ENCODE measurements around the gene SH3BP2.

SH3BP2 gene

DNA sequence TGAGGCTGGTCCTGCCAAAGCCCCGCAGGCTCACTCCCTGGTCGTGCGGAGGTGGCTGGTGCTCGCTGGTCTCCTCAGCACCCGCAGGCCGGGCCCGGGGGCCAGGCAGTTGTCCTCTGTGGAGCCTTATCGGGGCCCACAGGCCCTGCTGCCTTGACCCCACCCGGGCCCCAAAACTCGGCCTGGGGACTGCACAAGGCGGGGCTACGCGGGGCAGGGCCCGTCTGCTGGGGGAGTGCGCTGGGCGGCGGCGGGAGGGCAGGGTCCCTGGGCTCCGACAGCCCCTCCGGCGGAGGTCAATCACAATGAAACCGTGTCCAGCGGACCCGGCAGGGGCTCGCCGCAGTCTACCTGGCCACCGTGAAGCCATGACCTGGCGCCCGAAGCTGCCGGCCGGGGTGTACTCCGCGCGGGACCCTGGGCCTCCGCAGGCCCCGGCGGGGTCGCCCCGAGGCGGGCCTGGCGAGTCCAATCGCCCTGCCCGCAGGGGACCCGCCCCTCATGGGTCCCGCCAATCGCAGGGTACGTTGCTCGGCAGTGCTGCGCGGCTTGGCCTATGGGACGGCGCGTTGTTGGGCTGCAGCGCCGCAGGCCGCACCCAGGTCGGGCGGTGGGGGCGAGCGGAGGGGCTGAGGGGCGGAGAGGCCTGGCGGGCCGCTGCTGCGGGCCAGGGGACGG is 50.5 kb downstream of the SH3BP2 start, which contains the start of gene ADD1:
Gene ADD1, plus strand, starts transcription at position 582 of the 678 bp plus-strand sequence. CDS start 32,072 bp downstream, outside the sequence.
- H3K9me3 ChIP-seq (ENCODE audit: low read depth, low read length): no peaks in the 10 kb centered on the region
- H3K4me3 ChIP-seq: peak within 1 kb of the TSS; percentile 96
- H3K36me3 ChIP-seq (ENCODE audit: insufficient read depth, low read length): no peaks in the 10 kb centered on the region
- DNase-seq (ENCODE audit: low read depth, low spot score): peak; percentile 45
- TF ChIP-seq POLR2AphosphoS5 (IDR thresholded peaks at IDR 0.05; ENCODE audit: borderline replicate concordance, low read depth, low read length) (peak; percentile 78), FOXP2 (optimal IDR thresholded peaks at IDR 0.05; ENCODE audit: control extremely low read depth, extremely low read length, insufficient read depth) (no peak)
- peak within 1 kb of the TSS; percentile 81; the same call in 1 of the 2 replicates for H3K27ac ChIP-seq
- H3K9ac ChIP-seq (ENCODE audit: insufficient read length): peak within 1 kb of the TSS; percentile 98

DNA sequence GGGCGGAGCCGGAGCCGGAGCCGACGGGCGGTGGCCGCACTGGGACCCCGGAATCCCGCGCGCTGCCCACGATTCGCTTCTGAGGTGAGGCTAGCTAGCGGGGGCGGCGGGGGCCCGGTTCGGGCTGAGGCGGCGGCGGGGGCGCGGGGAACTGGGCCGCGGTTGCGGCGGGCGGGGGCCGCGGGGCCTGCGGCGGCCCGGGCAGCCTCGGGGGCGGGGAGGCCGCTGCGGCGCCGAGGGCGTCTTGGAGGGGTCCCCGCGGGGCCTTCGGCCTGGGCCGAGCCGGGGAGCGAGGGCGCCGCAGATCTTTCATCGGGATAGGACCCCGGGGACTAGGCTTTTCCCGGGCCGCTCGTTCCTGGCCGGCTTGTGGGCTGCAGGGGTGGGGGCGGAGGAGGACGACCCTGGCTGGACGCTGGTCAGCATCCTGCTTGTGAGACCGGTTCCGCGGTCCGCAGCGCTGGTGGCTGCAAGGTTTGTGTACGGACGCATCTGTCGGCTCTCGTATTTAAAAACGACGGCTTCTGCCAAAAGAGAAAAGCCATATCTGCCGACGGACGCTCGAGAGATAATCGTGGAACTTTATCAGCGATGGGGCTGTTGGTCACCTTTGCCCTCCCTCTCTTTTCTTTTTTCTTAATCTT is 51.2 kb downstream of the SH3BP2 start:
- Histone ChIP-seq H3K9me3 (ENCODE audit: low read depth, low read length) (no peaks in the 10 kb centered on the region), H3K4me3 (peak overlapping the region; percentile 96), H3K9ac (ENCODE audit: insufficient read length) (peak overlapping the region; percentile 98), H3K36me3 (ENCODE audit: insufficient read depth, low read length) (no peaks in the 10 kb centered on the region), H3K27ac (no peak overlapping the region; the same call in 1 of the 2 replicates)
- TF ChIP-seq EZH2 (IDR thresholded peaks at IDR 0.05): no peak
- no peak for TF ChIP-seq FOXP2 (optimal IDR thresholded peaks at IDR 0.05; ENCODE audit: control extremely low read depth, extremely low read length, insufficient read depth)
- TF ChIP-seq POLR2AphosphoS5 (IDR thresholded peaks at IDR 0.05; ENCODE audit: borderline replicate concordance, low read depth, low read length): no peak
- DNase-seq (ENCODE audit: low read depth, low spot score): no peak

DNA sequence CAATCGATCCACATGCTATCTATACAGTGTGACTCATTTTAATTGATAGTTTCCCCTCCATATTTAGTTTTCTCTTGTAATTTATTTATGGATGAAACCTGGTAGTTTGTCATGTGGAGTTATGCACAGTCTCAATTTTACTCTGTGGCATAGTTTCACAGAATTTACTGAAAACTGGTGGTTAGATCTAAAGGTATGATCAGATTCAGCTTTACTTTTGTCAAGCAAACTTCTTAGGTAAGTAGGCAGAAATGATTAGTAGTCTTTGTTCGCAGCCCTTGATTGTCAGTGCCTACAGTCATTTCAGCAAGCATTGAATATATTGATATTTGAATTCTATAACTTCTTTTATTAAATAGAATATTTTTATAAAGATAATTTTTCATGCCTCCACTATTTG is 53.3 kb downstream of the SH3BP2 start:
- no peak overlapping the region for H3K27ac ChIP-seq
- H3K4me3 ChIP-seq: no peak overlapping the region

DNA sequence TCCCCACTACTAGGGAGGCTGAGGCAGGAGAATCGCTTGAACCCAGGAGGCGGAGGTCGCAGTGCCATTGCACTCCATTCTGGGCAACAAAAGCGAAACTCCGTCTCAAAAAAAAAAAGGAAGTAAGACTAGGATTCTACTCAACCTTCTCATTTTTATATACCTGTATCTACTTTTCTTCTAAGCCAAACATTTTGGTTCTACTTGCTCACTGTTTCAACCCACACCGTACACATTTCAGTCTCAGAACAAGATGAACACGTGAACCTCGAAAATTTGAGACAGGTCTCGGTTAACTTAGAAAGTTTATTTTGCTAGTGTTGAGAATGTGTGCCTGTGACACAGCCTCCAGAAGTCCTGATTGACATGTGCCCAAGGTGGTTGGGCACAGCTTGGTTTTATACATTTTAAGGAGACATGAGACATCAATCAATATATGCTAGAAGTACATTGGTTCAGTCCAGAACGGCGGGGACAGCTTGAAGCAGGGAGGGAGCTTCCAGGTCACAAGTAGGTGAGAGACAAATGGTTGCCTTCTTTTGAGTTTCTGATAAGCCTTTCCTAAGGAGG is 54.5 kb downstream of the SH3BP2 start:
- TF ChIP-seq POLR2AphosphoS5 (IDR thresholded peaks at IDR 0.05; ENCODE audit: borderline replicate concordance, low read depth, low read length): no peak
- TF ChIP-seq EZH2 (IDR thresholded peaks at IDR 0.05): no peak
- TF ChIP-seq FOXP2 (optimal IDR thresholded peaks at IDR 0.05; ENCODE audit: control extremely low read depth, extremely low read length, insufficient read depth): no peak
- Histone ChIP-seq H3K4me3 (no peak overlapping the region), H3K9ac (ENCODE audit: insufficient read length) (no peak overlapping the region), H3K27ac (no peak overlapping the region), H3K36me3 (ENCODE audit: insufficient read depth, low read length) (no peaks in the 10 kb centered on the region), H3K9me3 (ENCODE audit: low read depth, low read length) (no peaks in the 10 kb centered on the region)
- no peak for DNase-seq (ENCODE audit: low read depth, low spot score)

More for the DNA sequence above, 53.3 kb downstream of the SH3BP2 start:
- no peaks in the 10 kb centered on the region for H3K36me3 ChIP-seq (ENCODE audit: insufficient read depth, low read length)
- TF ChIP-seq POLR2AphosphoS5 (IDR thresholded peaks at IDR 0.05; ENCODE audit: borderline replicate concordance, low read depth, low read length): no peak
- TF ChIP-seq FOXP2 (optimal IDR thresholded peaks at IDR 0.05; ENCODE audit: control extremely low read depth, extremely low read length, insufficient read depth): no peak
- no peak for TF ChIP-seq EZH2 (IDR thresholded peaks at IDR 0.05)
- no peak overlapping the region for H3K9ac ChIP-seq (ENCODE audit: insufficient read length)
- DNase-seq (ENCODE audit: low read depth, low spot score): no peak
- H3K9me3 ChIP-seq (ENCODE audit: low read depth, low read length): no peaks in the 10 kb centered on the region

DNA sequence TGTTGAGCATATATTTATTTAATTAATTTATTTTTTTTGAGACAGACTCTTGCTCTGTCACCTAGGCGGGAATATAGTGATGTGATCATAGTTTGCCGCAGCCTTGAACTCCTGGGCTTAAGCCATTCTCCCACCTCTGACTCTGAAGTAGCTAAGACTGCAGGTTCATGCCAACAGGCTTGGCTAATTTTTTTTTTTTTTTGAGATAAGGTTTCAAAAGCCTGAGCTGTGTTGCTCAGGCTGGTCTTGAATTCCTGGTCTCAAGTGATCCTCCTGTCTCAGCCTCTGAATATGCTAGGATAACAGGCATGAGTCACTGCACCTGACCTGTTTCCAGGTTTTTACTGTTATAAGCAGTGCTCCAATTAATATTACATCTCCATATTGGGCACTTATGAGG is 55.6 kb downstream of the SH3BP2 start:
- Histone ChIP-seq H3K9me3 (ENCODE audit: low read depth, low read length) (no peaks in the 10 kb centered on the region), H3K4me3 (no peak overlapping the region), H3K27ac (no peak overlapping the region), H3K36me3 (ENCODE audit: insufficient read depth, low read length) (peaks cover under 1% of the 10 kb centered on the region; the same call in 1 of the 2 replicates), H3K9ac (ENCODE audit: insufficient read length) (no peak overlapping the region)
- no peak for TF ChIP-seq EZH2 (IDR thresholded peaks at IDR 0.05)
- no peak for DNase-seq (ENCODE audit: low read depth, low spot score)

DNA sequence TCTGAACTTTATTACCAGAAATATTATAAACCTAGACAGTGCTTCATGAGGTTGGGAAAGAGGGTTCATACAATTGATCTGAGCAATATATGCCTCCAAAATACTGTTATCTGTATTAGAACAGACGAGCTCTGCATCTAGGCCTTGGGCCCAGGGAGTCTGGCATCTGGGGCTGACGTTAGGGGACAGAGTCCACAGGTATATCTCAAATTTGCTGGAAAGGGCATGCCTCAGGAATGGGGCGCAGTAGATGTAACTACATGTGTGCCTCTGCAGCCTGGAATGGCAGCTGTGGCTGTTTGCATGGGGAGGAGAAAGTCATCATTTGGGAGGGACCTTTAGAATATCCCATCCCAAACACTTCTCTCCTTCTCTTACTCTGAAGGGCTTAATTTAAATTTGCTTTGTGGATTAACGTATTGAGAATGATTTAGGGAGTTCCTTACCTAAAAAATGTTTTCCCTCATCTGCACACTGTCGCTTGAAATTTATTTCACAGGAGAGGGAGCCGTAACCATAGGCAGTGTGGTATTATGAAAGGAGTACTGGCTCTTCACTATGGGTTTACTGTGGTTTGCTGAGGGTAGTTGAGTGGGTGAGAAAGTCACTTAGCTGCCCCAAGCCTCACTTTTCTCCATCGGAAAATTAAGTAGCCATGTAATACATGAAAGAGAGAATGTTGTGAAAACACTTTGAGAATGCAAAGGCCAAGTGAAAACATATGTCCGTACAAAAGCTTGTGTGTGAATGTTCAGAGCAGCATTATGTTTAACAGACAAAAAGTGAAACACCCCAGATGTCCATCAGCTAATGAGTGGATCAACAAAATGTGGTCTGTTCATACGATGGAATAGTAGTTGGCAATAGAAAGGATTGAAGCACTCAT is 56.6 kb downstream of the SH3BP2 start:
- H3K9me3 ChIP-seq (ENCODE audit: low read depth, low read length): no peaks in the 10 kb centered on the region
- no peak for TF ChIP-seq POLR2AphosphoS5 (IDR thresholded peaks at IDR 0.05; ENCODE audit: borderline replicate concordance, low read depth, low read length)
- no peak for TF ChIP-seq EZH2 (IDR thresholded peaks at IDR 0.05)
- TF ChIP-seq FOXP2 (optimal IDR thresholded peaks at IDR 0.05; ENCODE audit: control extremely low read depth, extremely low read length, insufficient read depth): no peak
- H3K36me3 ChIP-seq (ENCODE audit: insufficient read depth, low read length): peaks cover 11% of the 10 kb centered on the region; the same call in 1 of the 2 replicates
- H3K27ac ChIP-seq: no peak overlapping the region
- no peak for DNase-seq (ENCODE audit: low read depth, low spot score)
- no peak overlapping the region for H3K9ac ChIP-seq (ENCODE audit: insufficient read length)
- no peak overlapping the region for H3K4me3 ChIP-seq

DNA sequence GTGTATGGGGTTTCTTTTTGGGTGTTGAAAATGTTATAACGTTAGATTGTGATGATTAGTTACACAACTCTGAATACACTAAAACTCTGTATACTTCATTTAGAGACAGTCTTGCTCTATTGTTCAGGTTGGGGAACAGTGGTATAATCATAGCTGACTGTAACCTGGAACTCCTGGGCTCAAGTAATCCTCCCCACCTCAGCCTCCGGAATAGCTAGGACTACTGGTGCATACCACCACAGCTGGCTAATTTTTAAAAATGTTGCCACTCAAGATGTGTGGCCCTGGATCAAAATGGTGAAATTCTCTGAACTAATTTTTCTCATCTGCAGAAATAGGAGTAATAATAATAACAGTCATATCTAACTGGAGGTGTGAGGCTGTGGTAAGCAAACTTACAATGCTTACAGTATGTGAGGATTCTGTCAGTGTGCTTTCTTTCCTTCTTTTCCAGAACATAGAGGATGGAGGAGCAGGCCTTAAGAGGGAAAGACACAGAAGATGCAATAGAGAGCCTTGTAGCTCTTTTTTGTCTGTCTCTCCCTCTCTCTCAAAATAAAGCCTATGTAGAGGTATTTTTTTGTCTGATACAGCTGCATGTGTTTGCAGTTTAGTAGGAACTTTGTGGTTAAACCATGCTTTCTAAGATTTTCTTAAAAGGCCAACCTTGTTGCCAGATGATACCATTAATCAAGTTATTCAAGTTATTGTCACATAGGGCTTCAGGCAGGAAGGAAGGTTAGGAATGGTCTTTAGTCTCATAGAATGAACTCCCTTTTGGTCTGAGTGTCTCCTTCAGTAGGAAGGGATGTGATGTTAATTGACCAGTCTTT is 58.3 kb downstream of the SH3BP2 start:
- DNase-seq (ENCODE audit: low read depth, low spot score): peak; percentile 24

More for the DNA sequence above, 58.3 kb downstream of the SH3BP2 start:
- no peak overlapping the region for H3K9ac ChIP-seq (ENCODE audit: insufficient read length)
- H3K9me3 ChIP-seq (ENCODE audit: low read depth, low read length): no peaks in the 10 kb centered on the region
- peaks cover 17% of the 10 kb centered on the region for H3K36me3 ChIP-seq (ENCODE audit: insufficient read depth, low read length)
- H3K4me3 ChIP-seq: no peak overlapping the region
- no peak for TF ChIP-seq FOXP2 (optimal IDR thresholded peaks at IDR 0.05; ENCODE audit: control extremely low read depth, extremely low read length, insufficient read depth)
- TF ChIP-seq POLR2AphosphoS5 (IDR thresholded peaks at IDR 0.05; ENCODE audit: borderline replicate concordance, low read depth, low read length): peak; percentile 25; the same call in 1 of the 2 replicates
- TF ChIP-seq EZH2 (IDR thresholded peaks at IDR 0.05): no peak
- H3K27ac ChIP-seq: no peak overlapping the region
